Esophagus squamous epithelium (tissue), 4 donors: ENCODE results near the gene SESN3.

Source experiments
- CTCF ChIP-seq, 6 experiments: fragments of 450-650 bp in 4 of 6; fragments of 200-600 bp in 2 of 6; sonication (generic) in 2 of 6; IDR thresholded peaks; one replicate each; pipeline ENCODE4 v1.5.1; 2016 to 2019; ENCODE audit warnings: antibody characterized with exemption in 6 of 6, mild to moderate bottlenecking in 4 of 6, moderate library complexity in 4 of 6
- POLR2A ChIP-seq, 4 donors: fragments of 450-650 bp; IDR thresholded peaks; one replicate each; pipeline ENCODE4 v1.6.1; 2017; ENCODE audit warnings: antibody characterized with exemption in 4 of 4, mild to moderate bottlenecking in 4 of 4, moderate library complexity in 3 of 4

GRCh38 chr11:95149651-95150364 lies 81.2 kb downstream of the SESN3 start:
- TF ChIP-seq CTCF (IDR thresholded peaks at IDR 0.05) (no peak), POLR2A (IDR thresholded peaks at IDR 0.05) (no peak)
